GM19025 (cell line): ENCODE measurements around the gene TMEM170A.
"Not testable (repeated sequence)": the region's sequence is repeated elsewhere in the genome, so short reads cannot be mapped to it uniquely, and the experiment has no call there.

Experiments used
- ATAC-seq: cut with Tn5 transposase; IDR thresholded peaks from one replicate; pipeline ENCODE4 v1.9.1; 2021; ENCODE audit warnings: mild to moderate bottlenecking, low read depth, moderate library complexity; ENCODE audit not compliant: unreplicated experiment

The TMEM170A gene

DNA sequence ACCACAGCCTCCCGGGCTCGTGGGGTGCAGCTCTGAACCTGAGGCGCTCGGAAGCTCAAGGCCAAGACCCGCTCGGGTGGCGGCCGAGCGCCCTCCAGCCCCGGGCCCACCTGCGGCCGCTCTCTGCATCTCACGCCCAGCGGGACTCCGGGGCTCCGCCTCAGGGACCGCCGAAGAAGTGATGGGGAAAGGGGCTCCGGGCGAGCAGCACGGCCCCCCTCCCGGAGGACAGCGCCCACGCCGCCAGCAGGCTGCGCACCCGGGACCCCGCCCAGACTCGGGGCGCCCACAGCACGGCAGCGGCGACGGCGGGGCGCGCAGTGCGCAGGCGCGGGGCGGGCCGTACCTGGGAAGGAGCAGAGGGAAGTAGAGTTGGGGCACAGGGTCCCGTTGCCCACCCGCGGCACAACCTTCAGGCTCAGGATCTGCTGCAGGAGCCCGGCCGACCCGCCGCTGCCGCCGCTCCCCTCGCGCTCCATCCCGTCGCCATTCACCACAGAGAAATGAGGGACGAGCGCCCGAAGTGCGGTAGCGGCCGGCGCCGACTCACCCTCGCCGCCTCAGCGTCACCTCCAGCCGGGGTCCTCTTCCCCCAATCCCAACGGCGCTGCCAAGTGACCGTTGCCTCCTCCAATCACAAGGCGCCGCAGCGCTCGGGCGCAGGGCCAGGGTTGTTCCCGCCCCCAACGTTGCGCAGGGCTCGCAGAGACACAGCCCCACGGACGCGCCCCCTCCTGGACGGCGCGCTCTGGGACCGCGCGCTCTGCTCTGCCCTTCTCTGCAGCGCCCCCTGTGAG lies at the start of gene TMEM170A:
Gene TMEM170A, minus strand, starts transcription at position 568 of the 797 bp plus-strand sequence. Its CDS starts 89 bp downstream, at position 479.
- peak; percentile 90 for ATAC-seq

- no peak for ATAC-seq
Measured at GRCh38 chr16:75506574-75506973, 42.1 kb upstream of the TMEM170A start.

DNA sequence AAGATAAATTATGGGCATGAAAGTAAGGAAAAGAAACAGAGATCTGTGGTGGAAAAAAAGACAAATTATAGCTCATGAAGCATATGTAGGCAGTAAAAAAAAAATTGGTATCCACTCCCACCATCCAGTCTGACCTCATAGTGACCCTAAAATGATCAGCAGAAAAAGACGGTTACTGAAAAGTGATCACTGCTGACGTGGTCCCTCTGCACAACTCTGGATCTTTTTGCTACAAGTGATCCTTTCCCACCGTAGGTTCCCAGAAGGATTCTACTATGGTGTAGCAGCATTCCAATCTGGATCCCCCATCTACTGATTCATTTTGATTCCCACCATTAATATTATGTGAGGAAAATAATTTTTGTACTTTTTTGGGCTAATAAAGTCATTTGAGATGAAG lies 41.6 kb upstream of the TMEM170A start:
- ATAC-seq, result no peak

GRCh38 chr16:75503801-75504200 lies 39.3 kb upstream of the TMEM170A start:
- ATAC-seq, result no peak

- ATAC-seq, result no peak
Measured at GRCh38 chr16:75502916-75503605, 38.6 kb upstream of the TMEM170A start.

GRCh38 chr16:75501820-75502219 lies 37.3 kb upstream of the TMEM170A start:
- not testable (repeated sequence) for ATAC-seq

GRCh38 chr16:75501359-75501758 lies 36.9 kb upstream of the TMEM170A start:
- ATAC-seq, result no peak

DNA sequence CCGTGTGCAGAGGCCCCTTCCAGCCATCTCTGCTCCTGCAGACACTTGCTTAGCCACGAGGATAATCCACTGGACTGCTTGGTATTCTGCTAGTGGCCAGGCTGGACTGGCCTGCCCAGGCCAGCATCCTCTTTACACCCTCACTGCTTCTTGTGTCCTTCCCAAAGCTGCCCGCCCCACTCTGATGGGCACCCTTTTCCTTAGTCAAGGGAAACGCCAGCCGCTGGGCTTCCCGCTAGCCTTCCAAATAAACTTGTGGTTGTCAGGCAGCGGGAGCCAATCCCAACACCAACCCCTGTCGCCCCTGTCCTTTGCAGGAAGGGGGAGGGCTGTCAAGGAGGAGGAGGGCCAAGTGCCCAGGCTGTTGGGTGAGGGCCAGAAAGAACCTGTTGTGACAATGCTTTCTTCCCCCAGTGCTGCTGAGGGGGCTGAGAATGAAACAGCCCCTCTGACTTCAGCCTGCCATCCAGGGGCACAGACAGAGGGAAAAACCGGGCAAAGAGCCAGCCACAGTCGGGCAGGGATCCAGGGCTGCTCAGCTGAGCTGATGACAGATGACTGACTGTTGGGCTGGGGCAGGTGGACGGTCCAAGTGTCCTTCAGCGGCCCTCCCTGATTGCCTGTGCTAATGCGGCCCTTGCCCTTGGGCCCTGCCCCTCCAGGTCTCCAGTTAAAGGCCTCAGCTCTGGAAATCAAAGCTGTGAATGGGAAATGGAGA lies 34.3 kb upstream of the TMEM170A start:
- ATAC-seq, result not testable (repeated sequence)

GRCh38 chr16:75497558-75497957 lies 33.1 kb upstream of the TMEM170A start:
- ATAC-seq, result no peak

DNA sequence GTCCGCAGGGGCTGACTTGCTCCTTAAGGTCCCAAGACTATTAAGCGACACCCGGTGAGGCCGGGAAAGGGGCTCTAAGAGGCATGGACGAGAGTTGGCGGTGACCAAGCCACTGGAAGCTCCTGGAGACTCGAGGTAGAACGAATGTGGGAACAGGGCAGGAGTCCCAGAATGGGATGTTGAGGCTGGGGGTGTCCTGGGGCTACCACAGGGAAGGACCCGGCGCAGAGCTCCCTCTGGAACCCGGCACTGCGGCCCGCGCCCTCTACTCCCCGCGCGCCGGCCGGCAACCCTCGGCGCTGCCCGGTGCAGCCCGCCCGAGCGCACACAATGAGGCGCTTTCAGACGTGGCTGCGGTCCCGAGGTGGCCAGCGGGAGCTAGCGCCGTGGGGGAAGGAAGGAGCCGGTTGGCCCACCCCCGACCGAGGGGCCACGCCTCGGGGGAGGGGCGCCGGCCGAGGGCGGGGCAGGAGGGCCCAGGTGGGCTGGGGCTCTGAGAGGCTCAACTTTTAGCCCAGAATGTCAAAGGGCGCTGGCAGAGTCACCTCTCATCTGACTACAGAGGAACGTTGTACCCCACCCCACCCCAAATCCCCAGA lies 30.7 kb upstream of the TMEM170A start, which contains the start of gene CHST6:
Gene CHST6, minus strand, starts transcription at position 366 of the 599 bp plus-strand sequence. CDS start 15,613 bp downstream, outside the sequence.
- ATAC-seq, result no peak

GRCh38 chr16:75494661-75495075 lies 30.2 kb upstream of the TMEM170A start:
- no peak for ATAC-seq

DNA sequence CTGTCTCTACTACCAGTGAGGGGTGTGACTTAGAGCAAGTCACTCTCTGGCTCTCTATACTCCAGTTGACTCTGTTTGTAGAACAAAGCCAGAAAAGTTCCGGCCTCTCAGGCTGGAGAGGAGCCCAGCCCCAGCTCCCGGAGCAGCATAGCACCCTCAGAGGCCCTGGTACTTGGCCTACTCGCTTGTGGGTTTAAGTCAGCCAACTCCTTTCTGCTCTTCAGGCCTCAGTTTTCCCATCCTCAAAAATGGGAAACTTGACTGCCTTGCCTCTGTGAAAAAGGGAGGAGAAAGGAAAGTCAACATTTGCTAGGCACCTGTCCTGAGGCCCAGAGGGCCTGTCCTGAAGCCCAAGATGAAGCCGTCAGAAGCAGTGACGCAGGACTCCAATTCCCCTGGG lies 29.7 kb upstream of the TMEM170A start:
- no peak for ATAC-seq

GRCh38 chr16:75491876-75492275 lies 27.4 kb upstream of the TMEM170A start:
- ATAC-seq, result no peak

DNA sequence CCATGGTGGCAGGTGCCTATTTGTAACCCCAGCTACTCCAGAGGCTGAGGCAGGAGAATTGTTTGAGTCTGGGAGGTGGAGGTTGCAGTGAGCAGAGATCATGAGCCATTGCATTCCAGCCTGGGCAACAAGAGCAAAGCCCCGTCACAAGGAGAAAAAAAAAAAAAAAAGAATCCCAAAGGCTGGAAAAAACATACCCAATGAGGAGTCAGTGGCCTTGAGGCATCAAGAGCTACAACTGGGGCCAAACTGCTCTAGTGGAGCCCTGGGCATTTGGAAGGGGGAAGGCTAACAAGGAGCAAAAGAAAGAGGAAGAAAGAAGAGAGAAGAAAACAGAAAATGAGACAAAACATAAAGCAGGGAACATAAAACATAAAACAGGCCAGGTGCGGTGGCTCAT lies 23.8 kb upstream of the TMEM170A start:
- ATAC-seq, result no peak

DNA sequence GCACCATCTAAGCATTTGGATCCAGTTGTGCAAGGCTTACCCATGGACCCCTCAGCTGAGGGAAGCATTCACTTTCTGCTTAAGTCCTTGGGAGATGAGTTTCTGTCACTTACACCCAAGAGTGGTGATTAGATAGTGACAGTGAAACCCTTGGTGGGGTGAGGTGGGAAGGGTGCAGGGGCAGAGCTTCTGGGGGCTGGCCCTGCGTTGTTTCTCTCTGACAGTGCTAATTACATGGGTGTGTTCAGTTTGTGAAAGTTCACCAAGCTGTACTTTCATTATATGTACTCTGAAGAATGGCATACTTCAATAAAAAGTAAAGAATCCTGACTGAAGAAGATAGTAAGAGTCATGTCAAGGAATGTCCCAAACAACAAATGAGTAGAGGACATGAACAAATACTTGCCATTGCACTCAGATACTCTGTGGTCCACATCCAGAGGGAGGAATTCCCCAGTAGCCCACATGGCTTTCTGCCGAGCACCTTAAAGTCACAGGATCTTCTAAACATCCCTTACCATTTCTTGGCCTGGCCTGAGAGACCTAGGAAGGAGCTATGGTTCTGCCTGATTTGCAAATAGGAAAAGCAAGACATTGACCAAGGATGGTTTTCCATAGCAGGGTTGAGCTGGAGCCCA lies 22.3 kb upstream of the TMEM170A start:
- peak; percentile 56 for ATAC-seq

- ATAC-seq, result peak; percentile 22
Measured at GRCh38 chr16:75486014-75486675, 21.7 kb upstream of the TMEM170A start.

GRCh38 chr16:75485230-75486013 lies 20.9 kb upstream of the TMEM170A start:
- no peak for ATAC-seq

GRCh38 chr16:75483222-75483621 lies 18.7 kb upstream of the TMEM170A start:
- ATAC-seq, result no peak
